ENCODE data around the gene SLC25A45. TPM values are rescaled to one million over a fixed set of nuclear protein-coding genes. Genes with fewer than 3 reads are reported as not detected.

Gene SLC25A45
- total RNA-seq, 1 donor from 2014 or later: 2.2 TPM

DNA sequence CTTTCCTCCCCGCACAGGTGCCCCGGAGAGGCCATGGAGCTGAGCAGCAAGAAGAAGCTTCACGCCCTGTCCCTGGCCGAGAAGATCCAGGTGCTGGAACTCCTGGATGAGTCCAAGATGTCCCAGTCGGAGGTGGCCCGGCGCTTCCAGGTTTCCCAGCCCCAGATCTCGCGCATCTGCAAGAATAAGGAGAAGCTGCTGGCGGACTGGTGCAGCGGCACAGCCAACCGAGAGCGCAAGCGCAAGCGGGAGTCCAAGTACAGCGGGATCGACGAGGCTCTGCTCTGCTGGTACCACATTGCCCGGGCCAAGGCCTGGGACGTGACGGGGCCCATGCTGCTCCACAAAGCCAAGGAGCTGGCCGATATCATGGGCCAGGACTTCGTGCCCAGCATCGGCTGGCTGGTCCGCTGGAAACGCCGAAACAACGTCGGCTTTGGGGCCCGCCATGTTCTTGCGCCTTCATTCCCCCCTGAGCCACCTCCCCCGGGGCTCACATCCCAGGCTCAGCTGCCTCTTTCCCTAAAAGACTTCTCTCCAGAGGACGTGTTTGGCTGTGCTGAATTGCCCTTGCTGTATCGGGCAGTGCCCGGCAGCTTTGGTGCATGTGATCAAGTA is 26.6 kb downstream of the SLC25A45 start:
- Histone ChIP-seq H3K4me3 (peak overlapping the region; percentile 71 to 72), H3K4me1 (peaks cover 26% of the 10 kb centered on the region), H3K27ac (no peak overlapping the region), H3K36me3 (peaks cover 0 to 19% of the 10 kb centered on the region in 2 donors), H3K9me3 (no peaks in the 10 kb centered on the region), H3K27me3 (no peaks in the 10 kb centered on the region)
- TF ChIP-seq POLR2A (IDR thresholded peaks at IDR 0.05) (no peak), POLR2AphosphoS5 (IDR thresholded peaks at IDR 0.05; ENCODE audit: insufficient read depth in 1 of 2, low read depth in 1 of 2) (no peak)
- TF ChIP-seq, protein P1, sequence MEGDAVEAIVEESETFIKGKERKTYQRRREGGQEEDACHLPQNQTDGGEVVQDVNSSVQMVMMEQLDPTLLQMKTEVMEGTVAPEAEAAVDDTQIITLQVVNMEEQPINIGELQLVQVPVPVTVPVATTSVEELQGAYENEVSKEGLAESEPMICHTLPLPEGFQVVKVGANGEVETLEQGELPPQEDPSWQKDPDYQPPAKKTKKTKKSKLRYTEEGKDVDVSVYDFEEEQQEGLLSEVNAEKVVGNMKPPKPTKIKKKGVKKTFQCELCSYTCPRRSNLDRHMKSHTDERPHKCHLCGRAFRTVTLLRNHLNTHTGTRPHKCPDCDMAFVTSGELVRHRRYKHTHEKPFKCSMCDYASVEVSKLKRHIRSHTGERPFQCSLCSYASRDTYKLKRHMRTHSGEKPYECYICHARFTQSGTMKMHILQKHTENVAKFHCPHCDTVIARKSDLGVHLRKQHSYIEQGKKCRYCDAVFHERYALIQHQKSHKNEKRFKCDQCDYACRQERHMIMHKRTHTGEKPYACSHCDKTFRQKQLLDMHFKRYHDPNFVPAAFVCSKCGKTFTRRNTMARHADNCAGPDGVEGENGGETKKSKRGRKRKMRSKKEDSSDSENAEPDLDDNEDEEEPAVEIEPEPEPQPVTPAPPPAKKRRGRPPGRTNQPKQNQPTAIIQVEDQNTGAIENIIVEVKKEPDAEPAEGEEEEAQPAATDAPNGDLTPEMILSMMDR (IDR thresholded peaks at IDR 0.05): no peak
- DNase-seq (ENCODE audit: extremely low spot score in 2 of 2): no peak
- intact Hi-C loops (cut with DNase I): loop anchor here (2.0 kb wide), 1 partner anchor 23 kb away; no protein-coding TSS in a partner anchor

DNA sequence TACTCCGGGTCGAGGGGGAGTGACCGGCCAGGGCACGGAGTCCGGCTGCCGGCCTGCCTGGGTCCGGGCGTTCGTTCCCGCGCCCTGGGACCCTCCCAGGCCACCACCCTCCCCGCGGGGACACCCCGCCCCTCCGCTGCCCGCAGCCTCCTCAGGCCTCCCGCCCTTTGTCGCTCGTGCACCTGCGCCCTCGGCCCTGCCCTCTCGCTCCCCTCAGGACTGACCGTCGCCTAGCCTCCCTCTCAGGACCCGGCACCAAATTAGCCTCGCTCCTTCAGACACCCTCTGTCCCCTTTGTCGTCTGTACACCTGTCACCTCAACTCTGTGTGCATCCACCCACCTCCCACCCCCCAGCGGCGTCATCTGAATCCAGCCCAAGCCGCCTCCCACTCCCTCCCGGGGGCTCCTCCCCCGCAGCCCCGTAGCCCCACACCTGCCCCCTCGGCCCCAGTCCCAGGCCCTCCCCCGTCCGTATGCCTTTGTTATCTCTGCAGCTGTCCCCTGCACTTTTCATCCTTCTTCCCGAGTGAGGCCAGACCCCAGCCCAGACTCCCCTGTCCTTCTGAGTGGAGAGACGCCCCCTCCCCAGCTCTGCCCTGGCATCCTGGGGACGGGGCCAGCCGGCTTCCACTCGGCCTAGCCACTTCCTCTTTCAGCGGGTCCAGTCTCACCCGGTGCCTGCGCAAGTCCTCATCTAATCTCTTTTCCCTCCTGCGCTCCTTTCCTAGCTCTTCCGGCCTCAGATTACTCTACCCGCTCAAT is 27.3 kb downstream of the SLC25A45 start:
- DNase-seq (ENCODE audit: extremely low spot score in 2 of 2): no peak
- Histone ChIP-seq H3K9me3 (no peaks in the 10 kb centered on the region), H3K27ac (peak overlapping the region; percentile 68), H3K4me1 (peaks cover 26% of the 10 kb centered on the region), H3K4me3 (peak overlapping the region; percentile 71 to 72), H3K36me3 (peaks cover 0 to 26% of the 10 kb centered on the region in 2 donors), H3K27me3 (no peaks in the 10 kb centered on the region)
- intact Hi-C loops (cut with DNase I): loop anchor here (2.0 kb wide), 1 partner anchor 24 kb away; no protein-coding TSS in a partner anchor
- TF ChIP-seq POLR2AphosphoS5 (IDR thresholded peaks at IDR 0.05; ENCODE audit: insufficient read depth in 1 of 2, low read depth in 1 of 2) (no peak), POLR2A (IDR thresholded peaks at IDR 0.05) (no peak)
- TF ChIP-seq, protein P1 (IDR thresholded peaks at IDR 0.05): no peak

GRCh38 chr11:65354265-65355012 is 28.0 kb downstream of the SLC25A45 start, which contains the start of gene TIGD3:
TIGD3 (plus strand) TSS chr11:65354751; CDS start chr11:65355809, 1,058 bp downstream.
- Histone ChIP-seq H3K36me3 (peaks cover 0 to 34% of the 10 kb centered on the region in 2 donors), H3K9me3 (no peaks in the 10 kb centered on the region), H3K27ac (peak within 1 kb of the TSS; percentile 68), H3K27me3 (no peaks in the 10 kb centered on the region), H3K4me1 (peaks cover 26% of the 10 kb centered on the region), H3K4me3 (peak within 1 kb of the TSS; percentile 71 to 72)
- peak in 1 of 2 donors; percentile 68 for TF ChIP-seq POLR2A (IDR thresholded peaks at IDR 0.05)
- TF ChIP-seq, protein P1 (IDR thresholded peaks at IDR 0.05): no peak
- TF ChIP-seq POLR2AphosphoS5 (IDR thresholded peaks at IDR 0.05; ENCODE audit: insufficient read depth in 1 of 2, low read depth in 1 of 2): peak; percentile 35 to 61
- intact Hi-C loops (cut with DNase I): loop anchor here (2.0 kb wide), 1 partner anchor 24 kb away; no protein-coding TSS in a partner anchor
- DNase-seq (ENCODE audit: extremely low spot score in 2 of 2): peak in 1 of 2 donors; percentile 97

GRCh38 chr11:65353900-65354264 is 28.6 kb downstream of the SLC25A45 start:
- DNase-seq (ENCODE audit: extremely low spot score in 2 of 2): no peak
- H3K4me3 ChIP-seq: peak overlapping the region; percentile 71 to 72
- intact Hi-C loops (cut with DNase I): loop anchor here (2.0 kb wide), 1 partner anchor 25 kb away; no protein-coding TSS in a partner anchor
- H3K9me3 ChIP-seq: no peaks in the 10 kb centered on the region
- peaks cover 26% of the 10 kb centered on the region for H3K4me1 ChIP-seq
- peaks cover 0 to 39% of the 10 kb centered on the region in 2 donors for H3K36me3 ChIP-seq
- no peaks in the 10 kb centered on the region for H3K27me3 ChIP-seq
- TF ChIP-seq, protein P1 (IDR thresholded peaks at IDR 0.05): no peak
- TF ChIP-seq POLR2AphosphoS5 (IDR thresholded peaks at IDR 0.05; ENCODE audit: insufficient read depth in 1 of 2, low read depth in 1 of 2): no peak
- no peak for TF ChIP-seq POLR2A (IDR thresholded peaks at IDR 0.05)
- H3K27ac ChIP-seq: peak overlapping the region; percentile 48

All from vagina (tissue), 2 donors.